BJ (cell line): ENCODE results near the gene SLC25A26. TPM values are rescaled to one million over a fixed set of nuclear protein-coding genes. Genes with fewer than 3 reads are reported as not detected.

Experiments used
- CTCF ChIA-PET: fragments of 350-600 bp; formaldehyde crosslinking; extraction: SDS; loops from one replicate; lab custom pipeline; 2021; ENCODE audit warnings: antibody characterized with exemption, inconsistent platforms; lab: Yijun Ruan, JAX
- POLR2A ChIA-PET: fragments of 300-600 bp; sonication (Branson Sonifier 250); formaldehyde crosslinking; extraction: SDS; loops from one replicate; lab custom pipeline; 2021; ENCODE audit warnings: antibody characterized with exemption; lab: Charles Lee
- DNase-seq: peaks from one replicate; pipeline ENCODE4 v3.0.0-alpha.2; 2011; ENCODE audit warnings: low read depth
- H3K27me3 ChIP-seq: 2 replicates; pipeline ENCODE4 v1.6.0; 2011; ENCODE audit warnings: low read length; ENCODE audit not compliant: control insufficient read depth, insufficient read depth
- H3K36me3 ChIP-seq: 2 replicates; pipeline ENCODE4 v1.5.1; 2011; ENCODE audit warnings: low read length; ENCODE audit not compliant: control insufficient read depth, insufficient read depth
- H3K4me3 ChIP-seq: 2 replicates; pipeline ENCODE4 v1.5.1; 2011; ENCODE audit warnings: low read depth, mild to moderate bottlenecking, control low read depth, low read length
- polyA plus RNA-seq: library from polyadenylated mRNA; depleted of rRNA; stranded (reverse); fragments of >200 nt; gene quantifications from 2 replicates; pipeline ENCODE4 v1.2.3, GENCODE V29; 2011
- TF ChIP-seq, protein P1 (sequence below): IDR thresholded peaks from 2 replicates; pipeline ENCODE4 v1.5.1; 2011; ENCODE audit warnings: low read depth, mild to moderate bottlenecking, control low read depth, inconsistent platforms, low read length, moderate library complexity; ENCODE audit not compliant: insufficient read depth

The SLC25A26 gene
- polyA plus RNA-seq, 1 experiment, result 29.5 TPM

DNA sequence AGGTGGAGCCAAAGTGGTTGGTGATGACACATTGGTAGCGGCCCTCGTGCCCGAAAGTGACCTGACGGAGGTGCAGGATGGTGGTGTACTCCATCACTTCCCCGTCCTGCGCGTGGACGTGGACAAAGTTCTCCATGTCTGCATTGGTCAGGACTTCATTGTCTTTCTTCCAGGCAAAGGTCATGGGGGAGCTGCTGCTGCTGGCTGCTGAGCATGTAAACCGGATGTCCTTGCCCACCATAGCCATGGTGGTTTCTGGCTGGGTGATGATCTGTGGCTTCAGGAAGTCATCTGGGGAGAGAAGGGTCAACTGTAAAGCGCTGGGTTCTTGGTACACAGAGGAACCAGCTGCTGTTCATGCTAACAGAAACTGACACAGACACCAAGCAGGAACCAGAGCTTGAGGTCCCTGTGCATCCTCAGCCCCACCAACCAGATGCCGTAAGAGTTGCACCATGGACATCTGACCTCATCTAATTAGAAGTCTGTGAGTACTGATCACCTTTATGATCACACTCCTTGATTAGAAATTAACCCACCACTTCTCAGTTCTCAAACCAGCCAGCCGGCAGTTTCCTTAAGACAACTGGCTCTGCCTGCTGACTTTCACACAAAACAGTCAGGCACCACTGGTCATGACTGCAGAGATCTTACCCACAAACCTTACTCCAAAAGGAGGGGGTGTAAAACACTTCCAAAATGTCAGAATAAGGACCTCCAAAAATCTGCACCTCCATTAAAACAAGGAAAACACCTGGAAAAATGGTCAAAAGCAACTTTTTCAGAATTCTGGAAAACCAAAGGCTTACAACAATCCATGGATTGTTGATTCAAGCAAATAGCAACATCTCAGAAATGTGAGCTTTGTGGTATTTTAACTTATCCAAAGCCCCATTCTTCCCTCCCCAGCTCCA, 165.5 kb downstream of the SLC25A26 start:
- TF ChIP-seq, protein P1, sequence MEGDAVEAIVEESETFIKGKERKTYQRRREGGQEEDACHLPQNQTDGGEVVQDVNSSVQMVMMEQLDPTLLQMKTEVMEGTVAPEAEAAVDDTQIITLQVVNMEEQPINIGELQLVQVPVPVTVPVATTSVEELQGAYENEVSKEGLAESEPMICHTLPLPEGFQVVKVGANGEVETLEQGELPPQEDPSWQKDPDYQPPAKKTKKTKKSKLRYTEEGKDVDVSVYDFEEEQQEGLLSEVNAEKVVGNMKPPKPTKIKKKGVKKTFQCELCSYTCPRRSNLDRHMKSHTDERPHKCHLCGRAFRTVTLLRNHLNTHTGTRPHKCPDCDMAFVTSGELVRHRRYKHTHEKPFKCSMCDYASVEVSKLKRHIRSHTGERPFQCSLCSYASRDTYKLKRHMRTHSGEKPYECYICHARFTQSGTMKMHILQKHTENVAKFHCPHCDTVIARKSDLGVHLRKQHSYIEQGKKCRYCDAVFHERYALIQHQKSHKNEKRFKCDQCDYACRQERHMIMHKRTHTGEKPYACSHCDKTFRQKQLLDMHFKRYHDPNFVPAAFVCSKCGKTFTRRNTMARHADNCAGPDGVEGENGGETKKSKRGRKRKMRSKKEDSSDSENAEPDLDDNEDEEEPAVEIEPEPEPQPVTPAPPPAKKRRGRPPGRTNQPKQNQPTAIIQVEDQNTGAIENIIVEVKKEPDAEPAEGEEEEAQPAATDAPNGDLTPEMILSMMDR, result no peak
- CTCF ChIA-PET, result interaction anchor here (0.6 to 2.1 kb wide), 3 partner anchors 8 to 132 kb away, joined by 3 to 12 read pairs (median 3); no protein-coding TSS in a partner anchor
- peaks cover 10% of the 10 kb centered on the region for H3K36me3 ChIP-seq
- no peak for DNase-seq
- POLR2A ChIA-PET, result no interaction called here
- no peak overlapping the region for H3K4me3 ChIP-seq
- no peaks in the 10 kb centered on the region for H3K27me3 ChIP-seq

- Histone ChIP-seq H3K4me3 (no peak overlapping the region), H3K36me3 (peaks cover 5% of the 10 kb centered on the region), H3K27me3 (no peaks in the 10 kb centered on the region)
- ChIA-PET CTCF (interaction anchor here (1.6 to 2.1 kb wide), 2 partner anchors 9 to 133 kb away, joined by 3 to 12 read pairs; no protein-coding TSS in a partner anchor), POLR2A (no interaction called here)
- TF ChIP-seq, protein P1, result no peak
- no peak for DNase-seq
Observed at GRCh38 chr3:66386925-66387650, 166.3 kb downstream of the SLC25A26 start.

GRCh38 chr3:66390013-66390412, 169.2 kb downstream of the SLC25A26 start:
- DNase-seq, result no peak
- H3K27me3 ChIP-seq, result no peaks in the 10 kb centered on the region
- TF ChIP-seq, protein P1, result no peak
- H3K4me3 ChIP-seq, result no peak overlapping the region
- ChIA-PET CTCF (interaction anchor here (1.1 kb wide), 1 partner anchor 12 kb away, joined by 3 read pairs; no protein-coding TSS in a partner anchor), POLR2A (no interaction called here)
- peaks cover 5% of the 10 kb centered on the region for H3K36me3 ChIP-seq

GRCh38 chr3:66392512-66392911, 171.7 kb downstream of the SLC25A26 start:
- CTCF ChIA-PET, result interaction anchor here (1.1 to 1.9 kb wide), 2 partner anchors 15 kb away, joined by 3 to 10 read pairs; no protein-coding TSS in a partner anchor
- H3K4me3 ChIP-seq, result no peak overlapping the region
- POLR2A ChIA-PET, result no interaction called here
- no peaks in the 10 kb centered on the region; the same call in none of the 2 replicates for H3K36me3 ChIP-seq
- no peaks in the 10 kb centered on the region for H3K27me3 ChIP-seq
- TF ChIP-seq, protein P1, result no peak
- DNase-seq, result no peak

- H3K4me3 ChIP-seq, result no peak overlapping the region
- DNase-seq, result no peak
- CTCF ChIA-PET, result interaction anchor here (1.1 to 1.9 kb wide), 2 partner anchors 15 kb away, joined by 3 to 10 read pairs; no protein-coding TSS in a partner anchor
- no peaks in the 10 kb centered on the region for H3K27me3 ChIP-seq
- no peaks in the 10 kb centered on the region; the same call in none of the 2 replicates for H3K36me3 ChIP-seq
- POLR2A ChIA-PET, result no interaction called here
- TF ChIP-seq, protein P1, result no peak
Observed at GRCh38 chr3:66392966-66393332, 172.1 kb downstream of the SLC25A26 start.
